Breast epithelium (tissue), 4 donors: ENCODE data around the gene OASL. TPM values are rescaled to one million over a fixed set of nuclear protein-coding genes. Genes with fewer than 3 reads are reported as not detected.

Experiments used
- DNase-seq, 2 donors: peaks; one replicate each; pipeline ENCODE4 v3.0.0-alpha.2; 2019; ENCODE audit warnings: low spot score in 2 of 2
- H3K27ac ChIP-seq, 2 donors: fragments of 200-600 bp; sonication (generic) in 1 of 2; one replicate each; pipeline ENCODE4 v1.5.1; 2016 to 2019; ENCODE audit warnings: mild to moderate bottlenecking in 1 of 2
- H3K27me3 ChIP-seq, 2 donors: fragments of 200-600 bp; sonication (generic) in 1 of 2; one replicate each; pipeline versions ENCODE4 v1.5.1 to v1.6.0; 2017 to 2019; ENCODE audit warnings: control low read depth in 1 of 2, mild to moderate bottlenecking in 1 of 2
- H3K36me3 ChIP-seq: fragments of 200-600 bp; one replicate; pipeline ENCODE4 v1.5.1; 2019
- H3K4me1 ChIP-seq, 2 donors: fragments of 200-600 bp; sonication (generic); one replicate each; pipeline ENCODE4 v1.5.1; 2016 to 2019; ENCODE audit warnings: control low read depth in 1 of 2
- H3K4me3 ChIP-seq, 3 donors: fragments of 200-600 bp; sonication (generic); 1 replicate in 2 of 3; 2 replicates in 1 of 3; pipeline ENCODE4 v1.5.1; 2016 to 2019; ENCODE audit warnings: mild to moderate bottlenecking in 3 of 3, moderate library complexity in 2 of 3
- H3K9me3 ChIP-seq, 2 donors: fragments of 200-600 bp; sonication (generic) in 1 of 2; one replicate each; pipeline ENCODE4 v1.5.1; 2016 to 2019; ENCODE audit warnings: control low read depth in 1 of 2
- CTCF ChIP-seq, 3 donors: fragments of 450-650 bp; IDR thresholded peaks; one replicate each; pipeline ENCODE4 v1.5.1; 2016 to 2017; ENCODE audit warnings: antibody characterized with exemption in 3 of 3, mild to moderate bottlenecking in 3 of 3, moderate library complexity in 3 of 3
- POLR2A ChIP-seq: fragments of 450-650 bp; IDR thresholded peaks from one replicate; pipeline ENCODE4 v1.6.1; 2016; ENCODE audit warnings: antibody characterized with exemption, mild to moderate bottlenecking, moderate library complexity
- POLR2AphosphoS5 ChIP-seq, 3 donors: sonication (generic); formaldehyde crosslinking; IDR thresholded peaks; one replicate each; pipeline ENCODE4 v1.6.1; 2017; ENCODE audit warnings: antibody characterized with exemption in 3 of 3
- intact Hi-C: fragments of 100-400 bp; cut with DNase I; formaldehyde crosslinking; loops from one replicate; pipeline ENCODE4 v1.15.1; 2023; ENCODE audit warnings: low total_unique reads
- total RNA-seq, 3 donors: library from RNA; depleted of rRNA; stranded (reverse); fragments of >200 nt; gene quantifications; one replicate each; pipeline ENCODE4 v1.1.0, GENCODE V29; 2016

The OASL gene
- total RNA-seq, 3 donors from 2014 or later, result 0.32 to 1.3 (median 1.0) TPM

- H3K36me3 ChIP-seq, result no peaks in the 10 kb centered on the region
- TF ChIP-seq POLR2A (no peak), CTCF (IDR thresholded peaks at IDR 0.05) (no peak), POLR2AphosphoS5 (IDR thresholded peaks at IDR 0.05) (no peak)
- no peaks in the 10 kb centered on the region for H3K27me3 ChIP-seq
- H3K9me3 ChIP-seq, result no peaks in the 10 kb centered on the region
- intact Hi-C loops, result no loop called here
- H3K4me1 ChIP-seq, result no peaks in the 10 kb centered on the region
- no peak for DNase-seq
- no peak overlapping the region for H3K27ac ChIP-seq
- no peak overlapping the region for H3K4me3 ChIP-seq
Measured at GRCh38 chr12:120979862-120980696, 59.0 kb downstream of the OASL start.

- Histone ChIP-seq H3K36me3 (no peaks in the 10 kb centered on the region), H3K4me1 (no peaks in the 10 kb centered on the region), H3K4me3 (no peak overlapping the region), H3K27me3 (no peaks in the 10 kb centered on the region), H3K9me3 (no peaks in the 10 kb centered on the region), H3K27ac (no peak overlapping the region)
- TF ChIP-seq POLR2A, result no peak
- no peak for TF ChIP-seq CTCF (IDR thresholded peaks at IDR 0.05)
- TF ChIP-seq POLR2AphosphoS5 (IDR thresholded peaks at IDR 0.05), result no peak
- intact Hi-C loops, result no loop called here
- no peak for DNase-seq
Measured at GRCh38 chr12:120979220-120979861, 59.7 kb downstream of the OASL start.

GRCh38 chr12:120978296-120979219, 60.5 kb downstream of the OASL start, which contains the start of gene HNF1A:
HNF1A (plus strand) TSS chr12:120978543; CDS start chr12:120978769, 226 bp downstream.
- intact Hi-C loops, result no loop called here
- no peak for TF ChIP-seq POLR2A
- TF ChIP-seq CTCF (IDR thresholded peaks at IDR 0.05), result no peak
- no peak for TF ChIP-seq POLR2AphosphoS5 (IDR thresholded peaks at IDR 0.05)
- no peak within 1 kb of the TSS for H3K27ac ChIP-seq

GRCh38 chr12:120977531-120978295, 61.3 kb downstream of the OASL start:
- Histone ChIP-seq H3K9me3 (no peaks in the 10 kb centered on the region), H3K27ac (no peak overlapping the region), H3K4me3 (no peak overlapping the region), H3K27me3 (no peaks in the 10 kb centered on the region), H3K36me3 (no peaks in the 10 kb centered on the region), H3K4me1 (no peaks in the 10 kb centered on the region)
- intact Hi-C loops, result no loop called here
- DNase-seq, result no peak
- no peak for TF ChIP-seq CTCF (IDR thresholded peaks at IDR 0.05)
- no peak for TF ChIP-seq POLR2A
- no peak for TF ChIP-seq POLR2AphosphoS5 (IDR thresholded peaks at IDR 0.05)

More at GRCh38 chr12:120978296-120979219, 60.5 kb downstream of the OASL start, which contains the start of gene HNF1A:
- Histone ChIP-seq H3K9me3 (no peaks in the 10 kb centered on the region), H3K4me3 (no peak within 1 kb of the TSS), H3K36me3 (no peaks in the 10 kb centered on the region), H3K27me3 (no peaks in the 10 kb centered on the region), H3K4me1 (no peaks in the 10 kb centered on the region)
- DNase-seq, result no peak
